HG02943 (cell line): Measurements from ENCODE around the gene FAM124A.

Experiments used
- ATAC-seq: cut with Tn5 transposase; IDR thresholded peaks from one replicate; pipeline ENCODE4 v1.9.1; 2021; ENCODE audit warnings: mild to moderate bottlenecking, low read depth, moderate library complexity; ENCODE audit not compliant: unreplicated experiment

The FAM124A gene, protein sequence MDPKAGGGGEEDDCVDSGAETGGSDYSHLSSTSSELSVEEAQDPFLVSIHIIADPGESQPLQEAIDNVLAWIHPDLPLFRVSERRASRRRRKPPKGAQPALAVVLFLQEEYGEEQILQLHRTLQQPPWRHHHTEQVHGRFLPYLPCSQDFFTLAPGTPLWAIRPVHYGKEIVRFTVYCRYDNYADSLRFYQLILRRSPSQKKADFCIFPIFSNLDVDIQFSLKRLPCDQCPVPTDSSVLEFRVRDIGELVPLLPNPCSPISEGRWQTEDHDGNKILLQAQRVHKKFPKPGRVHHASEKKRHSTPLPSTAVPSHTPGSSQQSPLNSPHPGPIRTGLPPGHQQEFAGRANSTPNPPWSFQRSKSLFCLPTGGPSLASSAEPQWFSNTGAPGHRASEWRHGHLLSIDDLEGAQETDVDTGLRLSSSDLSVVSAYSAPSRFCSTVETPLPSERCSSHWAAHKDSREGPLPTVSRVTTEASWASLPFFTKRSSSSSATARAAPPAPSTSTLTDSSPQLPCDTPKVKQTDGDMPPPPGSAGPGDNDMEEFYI

DNA sequence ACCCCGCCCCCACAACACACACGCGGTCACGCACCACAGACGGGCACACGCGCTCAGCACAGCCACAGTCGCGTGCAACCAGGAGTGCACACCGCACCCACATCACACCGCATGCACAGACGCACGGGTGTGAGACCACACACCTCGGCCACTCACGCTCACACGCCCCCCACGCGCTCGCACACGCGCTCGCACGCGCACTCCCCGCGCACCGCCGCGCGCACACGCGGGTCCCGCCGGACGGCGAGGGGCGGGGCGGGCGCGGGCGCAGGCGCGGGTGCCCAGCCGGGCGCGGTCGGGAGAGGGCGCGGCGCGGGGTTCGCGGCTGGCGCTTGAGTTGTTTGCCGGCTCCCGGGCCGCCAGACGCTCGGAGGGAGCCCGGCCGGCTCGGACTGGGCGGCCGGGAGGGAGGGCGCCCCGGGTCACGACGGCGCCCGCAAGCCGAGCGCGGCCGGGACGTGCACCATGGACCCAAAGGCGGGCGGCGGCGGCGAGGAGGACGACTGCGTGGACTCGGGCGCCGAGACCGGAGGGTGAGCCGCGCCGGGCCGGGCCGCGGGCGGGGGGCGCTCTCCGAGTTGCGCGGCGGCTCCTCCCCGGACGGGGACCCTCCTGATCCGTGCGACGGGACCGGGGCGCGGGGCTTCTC, at the start of gene FAM124A:
Gene FAM124A, plus strand, starts transcription at position 362 of the 649 bp plus-strand sequence. Its CDS starts 104 bp downstream, at position 466.
- ATAC-seq = peak; percentile 64

DNA sequence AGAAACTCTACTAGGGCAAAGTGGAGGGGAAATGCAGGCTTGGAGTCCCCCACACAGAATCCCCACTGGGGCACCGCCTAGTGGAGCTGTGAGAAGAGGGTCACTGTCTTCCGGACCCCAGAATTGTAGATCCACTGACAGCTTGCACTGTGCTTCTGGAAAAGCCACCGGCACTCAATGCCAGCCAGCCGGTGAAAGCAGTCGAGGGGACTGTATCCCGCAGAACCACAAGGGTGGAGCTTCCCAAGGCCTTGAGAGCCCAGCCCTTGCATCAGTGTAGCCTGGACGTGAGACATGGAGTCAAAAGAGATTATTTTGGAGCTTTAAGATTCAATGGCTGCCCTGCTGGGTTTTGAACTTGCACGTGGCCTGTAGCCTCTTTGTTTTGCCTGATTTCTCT, 47.2 kb upstream of the FAM124A start:
- ATAC-seq = no peak

DNA sequence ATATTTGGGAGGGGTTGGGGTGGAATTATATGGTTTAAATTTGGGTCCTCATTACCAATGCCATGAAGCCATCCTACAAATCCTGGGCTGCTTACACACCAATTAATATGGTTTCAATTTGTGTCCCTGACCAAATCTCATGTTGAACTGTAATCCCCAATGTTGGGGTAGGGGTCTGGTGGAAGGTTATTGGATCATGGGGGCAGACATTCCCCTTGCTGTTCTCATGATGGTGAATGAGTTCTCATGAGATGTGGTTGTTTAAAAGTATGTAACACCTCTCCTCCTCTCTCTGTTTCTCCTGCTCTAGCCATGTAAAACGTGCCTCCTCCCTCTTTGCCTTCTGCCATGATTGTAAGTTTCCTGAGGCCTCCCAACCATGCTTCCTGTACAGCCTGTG, 46.6 kb upstream of the FAM124A start:
- no peak for ATAC-seq

DNA sequence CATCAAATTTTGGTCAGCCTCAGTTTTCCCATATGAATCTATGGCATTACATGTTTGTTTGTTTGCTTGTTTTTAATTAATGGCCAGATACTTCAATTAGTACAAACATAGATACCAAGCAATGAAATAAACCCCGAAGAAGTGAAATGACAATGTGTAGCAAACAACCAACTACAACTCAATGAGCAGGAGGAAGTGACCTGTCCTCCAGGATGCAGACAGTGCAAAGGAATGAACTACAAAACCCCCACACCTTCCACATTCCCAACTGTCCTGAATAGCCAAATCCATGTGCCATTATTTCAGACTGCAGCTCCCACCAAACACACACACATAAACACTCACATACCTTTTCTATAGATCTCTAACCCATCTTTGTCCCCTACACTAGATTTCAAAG, 45.0 kb upstream of the FAM124A start:
- no peak for ATAC-seq

DNA sequence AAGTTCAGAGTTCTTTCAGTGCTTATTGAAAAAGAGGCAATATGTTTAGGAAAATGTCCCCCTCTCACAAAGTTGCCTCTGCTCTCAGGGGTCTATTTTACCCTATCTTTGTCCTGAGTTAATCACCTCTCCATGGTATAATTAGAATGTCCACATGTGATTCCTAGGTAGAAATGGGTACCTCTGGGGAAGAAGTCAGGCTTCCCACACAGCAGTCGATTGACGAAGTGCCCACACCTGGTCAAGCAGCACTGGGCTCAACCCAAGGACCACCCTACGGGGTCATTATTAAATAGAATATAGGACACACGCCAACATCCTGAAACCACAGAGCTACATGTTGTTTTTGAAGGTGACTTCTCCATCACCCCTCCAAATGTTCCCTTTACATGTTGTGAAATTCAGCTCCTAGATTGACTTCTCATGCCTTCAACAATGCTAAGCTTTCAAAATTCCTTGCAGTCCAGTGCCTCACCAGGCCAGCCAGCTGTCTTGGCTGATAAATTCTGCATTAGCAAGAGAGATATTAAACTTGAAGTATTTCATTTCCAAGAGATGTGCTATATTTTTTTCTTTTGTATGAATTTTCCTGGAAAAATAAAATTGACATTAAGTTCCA, 43.6 kb upstream of the FAM124A start:
- ATAC-seq = no peak

DNA sequence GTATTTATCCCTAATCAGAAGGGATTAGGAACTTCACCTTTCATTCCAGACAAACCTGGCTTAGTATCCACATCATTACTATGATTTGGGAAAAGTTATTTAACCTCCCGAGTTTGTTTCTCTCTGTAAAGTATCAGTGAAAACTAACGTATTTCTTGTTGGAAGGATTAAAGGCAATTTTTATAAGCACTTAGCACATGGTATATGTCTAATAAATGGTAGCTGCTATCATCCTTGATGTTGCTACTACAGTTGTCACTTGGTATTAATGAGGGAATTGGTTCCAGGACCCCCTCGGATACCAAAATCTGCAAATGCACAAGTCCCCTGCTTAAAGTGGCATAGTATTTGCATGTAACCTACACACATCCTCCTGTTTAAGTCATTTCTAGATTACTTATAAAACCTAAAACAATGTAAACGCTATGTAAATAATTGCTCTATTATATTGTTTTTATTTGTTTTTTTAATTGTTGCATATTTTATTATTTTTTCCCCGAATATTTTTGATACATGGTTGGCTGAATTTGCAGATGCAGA, 42.7 kb upstream of the FAM124A start:
- ATAC-seq = no peak

DNA sequence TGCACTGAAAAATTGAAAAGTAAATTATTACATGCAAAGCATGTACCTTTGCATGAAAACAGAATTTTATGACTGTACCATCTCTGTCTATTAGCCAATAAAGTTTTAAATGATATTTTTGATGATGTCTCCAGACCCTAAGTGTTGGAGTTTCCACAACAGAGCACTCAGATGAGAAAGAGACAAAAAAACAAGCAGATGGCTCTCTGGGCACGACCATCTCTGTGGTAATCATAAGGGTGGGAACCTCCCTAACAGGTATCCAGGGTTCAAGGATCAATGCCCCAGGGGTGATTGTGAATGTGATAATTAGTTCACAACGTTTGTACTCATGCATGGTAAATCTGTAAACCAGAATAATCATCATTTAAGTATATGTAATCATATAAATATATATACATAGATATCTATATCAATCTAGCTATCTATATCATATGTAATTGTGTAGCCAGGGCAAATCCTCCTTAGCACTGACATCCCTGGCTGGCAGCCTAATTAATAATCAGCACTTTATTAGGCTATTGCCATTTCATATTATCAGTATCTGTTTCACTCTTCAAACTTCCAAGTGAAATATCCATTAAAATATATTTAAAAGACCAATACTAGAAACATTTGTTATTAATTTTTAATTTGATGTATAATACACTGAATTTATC, 41.2 kb upstream of the FAM124A start:
- ATAC-seq = no peak

DNA sequence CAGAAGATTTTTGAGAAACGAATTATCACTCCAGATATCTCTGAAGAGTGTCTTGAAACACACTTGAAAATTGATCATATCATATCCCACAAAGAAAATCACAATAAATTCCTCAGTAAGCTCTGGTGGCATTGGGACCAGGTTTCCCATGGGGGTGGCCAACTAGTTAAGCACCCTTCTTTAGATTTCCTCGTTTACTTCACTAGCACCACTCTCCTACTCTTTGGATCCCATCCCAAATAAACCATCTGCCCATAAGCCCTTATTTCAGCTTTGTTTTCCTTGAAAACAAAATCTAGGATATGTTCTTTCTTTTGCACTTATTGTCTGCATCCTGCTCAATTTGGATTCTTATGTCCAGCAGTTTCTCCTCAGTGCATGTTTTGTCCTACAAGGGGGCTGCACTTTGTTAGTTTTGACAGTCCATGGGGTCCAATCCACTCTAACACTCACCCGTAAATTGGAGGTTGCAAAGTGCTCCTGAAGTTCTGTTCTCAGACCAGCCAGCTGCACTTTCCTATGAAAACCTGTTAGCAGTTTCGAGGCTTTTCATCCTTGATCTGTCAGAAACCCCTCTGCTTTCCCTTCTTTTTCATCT, 40.3 kb upstream of the FAM124A start:
- ATAC-seq = no peak

DNA sequence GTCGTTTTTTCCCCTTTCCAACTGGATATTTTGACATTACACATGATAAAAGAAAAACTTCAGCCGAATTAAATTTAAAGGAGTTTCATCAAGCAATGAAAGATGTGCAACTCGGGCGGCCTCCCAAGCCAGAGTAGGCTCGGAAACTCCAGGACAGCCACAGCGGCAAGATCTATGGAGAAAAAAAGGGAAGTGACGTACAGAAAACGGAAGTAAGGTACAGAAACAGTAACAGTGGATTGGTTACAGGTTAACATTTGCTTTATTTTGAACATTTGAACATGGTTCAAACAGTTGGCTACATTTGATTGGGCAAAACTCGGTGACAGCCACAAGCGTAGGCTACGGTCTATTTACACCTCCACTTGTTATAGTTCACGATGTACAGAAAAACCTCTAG, 30.5 kb upstream of the FAM124A start:
- no peak for ATAC-seq

DNA sequence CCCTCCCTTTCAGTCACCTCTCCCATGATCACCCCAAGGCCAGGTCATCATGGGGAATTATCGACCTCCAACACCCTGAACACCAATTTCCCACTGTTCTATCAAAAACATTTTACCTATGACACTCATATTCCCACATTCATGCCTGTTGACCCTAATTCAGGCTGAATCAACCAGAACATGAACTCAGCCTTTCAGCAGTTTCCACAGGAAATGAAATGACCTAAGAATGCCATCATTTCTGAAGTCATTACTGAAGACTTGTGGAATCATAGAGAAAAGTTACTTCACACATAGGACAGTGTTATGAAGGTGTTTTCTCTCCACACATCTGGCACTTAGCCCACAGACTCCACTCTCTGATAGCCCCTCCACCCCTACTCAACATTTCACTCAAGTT, 29.9 kb upstream of the FAM124A start:
- no peak for ATAC-seq

DNA sequence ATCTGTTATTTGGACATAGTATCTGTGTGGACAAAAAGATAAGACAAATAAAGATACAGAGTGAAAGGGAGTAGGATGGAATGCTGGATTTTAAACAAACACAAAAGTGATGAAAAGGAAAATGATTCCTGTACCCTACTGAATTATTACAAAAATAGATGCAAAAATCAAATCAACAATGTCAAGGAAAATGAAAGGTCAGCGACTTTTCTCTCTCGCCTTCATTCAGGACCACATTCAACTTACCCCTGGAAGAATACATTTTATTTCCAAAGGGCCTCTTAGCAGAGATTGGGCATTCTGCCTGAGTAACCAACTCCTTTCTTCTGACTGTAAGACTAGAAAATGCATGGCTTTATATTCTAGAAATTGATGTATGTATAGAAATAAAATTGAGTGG, 28.8 kb upstream of the FAM124A start:
- no peak for ATAC-seq

DNA sequence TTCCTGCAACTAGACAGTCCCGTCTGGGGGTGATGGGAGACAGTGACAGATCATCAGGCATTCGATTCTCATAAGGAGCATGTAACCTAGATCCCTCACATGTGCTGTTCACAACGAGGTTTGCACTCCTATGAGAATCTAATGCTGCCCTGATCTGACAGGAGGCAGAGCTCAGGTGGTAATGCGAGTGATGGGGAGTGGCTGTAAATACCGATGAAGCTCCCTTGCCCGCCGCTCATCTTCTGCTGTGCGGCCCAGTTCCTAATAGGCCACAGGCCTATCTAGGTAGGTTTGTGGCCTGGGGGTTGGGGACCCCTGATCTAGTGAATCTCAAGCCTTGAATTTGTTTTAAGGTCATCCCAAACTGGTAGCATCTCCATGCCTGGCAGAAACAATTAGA, 27.3 kb upstream of the FAM124A start:
- ATAC-seq = no peak

DNA sequence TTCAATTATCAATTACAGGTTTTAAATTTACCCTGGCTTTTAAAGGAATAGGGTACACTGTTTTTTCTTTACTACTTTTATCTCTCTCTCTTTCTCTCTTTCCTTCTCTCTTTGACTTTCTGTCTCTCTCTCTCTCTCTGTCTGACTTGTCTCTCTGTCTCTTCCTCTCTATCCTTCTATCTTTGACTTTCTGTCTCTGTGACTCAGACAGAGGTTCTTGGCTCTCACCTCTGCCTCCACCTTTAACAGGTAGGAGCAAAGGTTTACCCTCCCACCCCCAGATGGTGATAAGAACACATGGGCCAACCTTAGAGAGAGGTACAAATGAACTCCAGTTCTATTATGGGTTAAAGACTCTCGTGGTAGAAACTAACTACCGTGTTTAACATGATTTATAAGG, 20.3 kb upstream of the FAM124A start:
- no peak for ATAC-seq

DNA sequence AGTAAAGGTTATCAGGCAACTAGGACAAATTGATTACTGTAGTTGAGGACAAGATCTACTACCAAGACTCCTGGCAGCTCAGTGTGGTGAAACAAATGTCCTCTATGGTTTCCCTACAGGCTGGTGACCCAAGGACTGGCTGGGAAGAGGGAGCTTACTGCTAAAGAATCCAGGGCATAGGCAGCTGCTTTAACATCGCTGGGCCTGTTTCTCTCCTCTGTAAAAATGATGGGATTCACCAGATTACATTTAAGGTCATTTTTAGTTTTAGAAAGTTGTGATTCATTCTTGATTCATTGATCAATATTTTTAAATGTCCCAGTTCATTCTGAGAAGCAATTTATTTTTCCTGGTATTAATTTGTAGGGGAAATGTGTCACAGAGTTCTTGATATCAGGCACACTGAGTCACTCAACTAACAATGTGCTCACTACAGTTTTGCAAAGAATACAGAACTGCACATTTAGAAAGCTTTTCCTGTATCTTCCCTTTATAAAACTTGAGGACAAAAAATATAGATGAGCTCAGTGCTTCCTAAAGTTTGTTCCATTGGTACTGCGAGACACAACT, 19.6 kb upstream of the FAM124A start:
- ATAC-seq = no peak

DNA sequence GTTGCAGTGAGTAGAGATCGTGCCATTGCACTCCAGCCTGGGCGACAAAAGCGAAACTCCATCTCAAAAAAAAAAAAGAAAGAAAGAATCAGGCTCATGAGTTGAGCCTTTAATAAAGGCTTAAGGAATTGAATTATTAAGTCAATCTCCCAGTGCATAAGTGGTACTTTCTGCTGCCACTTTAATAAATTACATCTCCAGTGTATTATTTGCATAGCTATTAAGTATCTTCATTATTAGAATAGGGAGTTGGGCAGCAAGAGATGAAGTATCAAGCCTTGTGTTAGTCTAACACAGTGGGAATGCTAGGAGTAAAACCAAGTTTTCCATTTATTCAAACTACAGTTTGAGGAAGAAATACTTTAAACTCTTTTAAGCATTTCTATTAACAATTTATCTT, 15.6 kb upstream of the FAM124A start:
- no peak for ATAC-seq

DNA sequence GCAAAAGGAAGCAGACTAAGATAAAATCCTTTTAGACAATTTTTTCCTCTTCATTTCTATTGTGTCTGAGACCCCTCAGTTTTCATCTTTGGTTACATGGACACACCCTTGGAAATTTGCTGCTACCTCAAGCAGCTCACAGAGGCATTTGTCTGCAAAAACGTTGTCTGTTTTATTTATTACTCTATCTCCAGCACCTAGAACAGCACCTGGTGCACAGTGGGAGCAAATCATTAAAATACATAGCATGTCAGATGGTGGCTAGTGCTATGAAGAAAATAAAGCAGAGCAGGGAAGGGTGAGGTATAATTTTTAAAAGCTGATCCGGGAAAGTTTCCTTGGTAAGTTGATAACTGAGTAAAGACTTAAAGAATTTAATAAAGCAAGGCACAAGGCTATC, 14.3 kb upstream of the FAM124A start:
- no peak for ATAC-seq

DNA sequence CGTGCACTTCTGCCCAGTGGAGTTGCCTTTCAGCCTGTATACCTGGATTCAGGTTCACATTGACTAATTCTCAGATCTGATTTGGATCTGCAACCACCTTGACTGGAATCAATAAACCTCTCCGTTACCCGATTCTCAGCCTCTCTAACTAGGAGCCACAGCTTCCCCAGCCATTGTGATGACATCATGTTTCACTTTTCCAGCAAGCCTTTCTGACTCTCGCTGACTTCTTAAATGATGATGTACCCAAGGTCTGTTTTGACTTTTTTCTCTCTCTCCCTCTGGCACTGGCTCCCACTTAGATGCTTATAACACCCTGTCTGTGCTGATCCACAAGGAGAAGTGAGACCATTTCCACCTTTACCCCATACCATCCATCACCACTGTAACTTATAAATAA, 13.5 kb upstream of the FAM124A start:
- no peak for ATAC-seq

DNA sequence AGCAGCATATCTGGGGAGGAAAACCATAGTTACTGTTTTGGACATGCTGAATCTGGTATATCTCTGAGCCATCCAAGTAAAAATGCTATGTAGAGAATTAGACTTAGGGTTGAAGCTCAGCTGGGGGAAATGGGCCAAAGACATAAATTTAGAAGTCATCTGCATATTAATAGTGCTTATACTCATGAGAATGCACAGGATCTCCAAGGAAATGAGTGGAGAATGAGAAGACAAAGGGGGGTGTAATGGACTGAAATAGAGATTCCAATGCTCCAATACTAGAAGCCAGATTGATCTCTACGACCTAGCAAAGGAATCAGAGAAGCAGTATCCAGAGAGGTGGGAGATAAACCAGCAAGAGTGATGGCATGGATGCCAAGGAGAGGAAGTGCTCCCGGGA, 10.3 kb upstream of the FAM124A start:
- no peak for ATAC-seq

DNA sequence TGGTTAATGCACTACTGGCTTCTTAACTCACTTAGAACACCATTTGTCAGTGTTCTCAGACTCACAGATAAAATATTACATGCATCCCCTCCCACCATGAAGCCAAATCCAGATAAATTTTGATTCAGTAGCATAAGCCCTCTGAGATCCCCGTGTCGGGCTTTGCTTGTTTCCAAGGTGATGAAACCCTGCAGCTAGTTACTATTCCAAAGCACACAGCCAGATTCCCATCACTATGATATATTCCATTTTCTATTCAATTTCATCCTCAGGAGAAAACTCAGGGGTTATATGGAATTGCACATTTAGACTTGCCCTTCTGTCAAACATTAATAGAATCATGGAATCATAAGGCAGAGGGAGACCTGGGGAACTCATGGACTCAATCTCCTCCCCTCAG, 9.4 kb upstream of the FAM124A start:
- no peak for ATAC-seq

DNA sequence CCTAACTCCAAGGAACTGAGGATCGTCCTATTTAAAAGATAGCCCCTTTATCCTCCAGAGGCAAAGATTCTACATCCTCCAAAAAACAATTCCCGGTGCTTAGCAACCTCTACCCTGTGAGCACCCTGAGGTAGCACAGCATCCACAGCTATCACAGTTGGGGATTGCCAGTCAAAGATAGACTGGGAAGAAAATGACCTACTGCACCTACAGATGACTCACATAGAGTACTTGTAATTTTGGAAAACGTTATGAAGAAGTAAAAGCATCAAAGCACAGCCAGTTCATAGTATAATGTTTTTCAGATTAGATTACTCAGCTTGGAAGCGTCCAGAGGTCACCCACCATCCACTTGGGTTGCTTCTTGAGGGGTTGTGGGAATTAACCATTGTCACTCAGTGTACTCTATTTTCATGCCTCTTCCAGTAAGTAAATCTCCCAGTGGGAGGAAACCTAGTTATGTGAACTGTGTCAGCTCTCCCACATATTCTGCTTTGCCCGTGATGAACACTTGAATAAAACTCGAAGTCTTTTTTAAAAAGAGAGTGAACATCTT, 8.9 kb upstream of the FAM124A start:
- no peak for ATAC-seq
